Stimulated activated naive B cell treated with anti-CD40 and anti-IgM and Interleukin-4, amounts not matched to agents 10 μg/mL and 1 μg/mL and 100 μg/mL, for 72 hours (primary cell): ENCODE results near the gene MUC16.

Source experiments
- ATAC-seq, 2 donors: fragments of 150-1000 bp; cut with Tn5 transposase; replicated peaks; 2 replicates each; pipeline ENCODE4 v1.10.0; 2021; ENCODE audit warnings: moderate library complexity in 1 of 2
- DNase-seq: peaks from one replicate; pipeline ENCODE4 v3.0.0; 2021
- H3K27ac Mint-ChIP-seq: one replicate; pipeline ENCODE4 v1.8.0; 2022; ENCODE audit warnings: mild to moderate bottlenecking, mixed read lengths
- H3K27me3 Mint-ChIP-seq, 2 donors: one replicate each; pipeline ENCODE4 v1.8.0; 2022; ENCODE audit warnings: mixed read lengths in 2 of 2
- H3K36me3 Mint-ChIP-seq, 2 donors: one replicate each; pipeline ENCODE4 v1.8.0; 2022; ENCODE audit warnings: mixed read lengths in 2 of 2, mild to moderate bottlenecking in 1 of 2
- H3K4me1 Mint-ChIP-seq, 2 donors: one replicate each; pipeline ENCODE4 v1.8.0; 2022; ENCODE audit warnings: mixed read lengths in 2 of 2, mild to moderate bottlenecking in 1 of 2
- H3K4me3 Mint-ChIP-seq, 2 donors: one replicate each; pipeline ENCODE4 v1.8.0; 2022; ENCODE audit warnings: mild to moderate bottlenecking in 2 of 2, mixed read lengths in 2 of 2, moderate library complexity in 1 of 2
- H3K9me3 Mint-ChIP-seq, 2 donors: one replicate each; pipeline ENCODE4 v1.8.0; 2022; ENCODE audit warnings: mixed read lengths in 2 of 2, mild to moderate bottlenecking in 1 of 2

The MUC16 gene

DNA sequence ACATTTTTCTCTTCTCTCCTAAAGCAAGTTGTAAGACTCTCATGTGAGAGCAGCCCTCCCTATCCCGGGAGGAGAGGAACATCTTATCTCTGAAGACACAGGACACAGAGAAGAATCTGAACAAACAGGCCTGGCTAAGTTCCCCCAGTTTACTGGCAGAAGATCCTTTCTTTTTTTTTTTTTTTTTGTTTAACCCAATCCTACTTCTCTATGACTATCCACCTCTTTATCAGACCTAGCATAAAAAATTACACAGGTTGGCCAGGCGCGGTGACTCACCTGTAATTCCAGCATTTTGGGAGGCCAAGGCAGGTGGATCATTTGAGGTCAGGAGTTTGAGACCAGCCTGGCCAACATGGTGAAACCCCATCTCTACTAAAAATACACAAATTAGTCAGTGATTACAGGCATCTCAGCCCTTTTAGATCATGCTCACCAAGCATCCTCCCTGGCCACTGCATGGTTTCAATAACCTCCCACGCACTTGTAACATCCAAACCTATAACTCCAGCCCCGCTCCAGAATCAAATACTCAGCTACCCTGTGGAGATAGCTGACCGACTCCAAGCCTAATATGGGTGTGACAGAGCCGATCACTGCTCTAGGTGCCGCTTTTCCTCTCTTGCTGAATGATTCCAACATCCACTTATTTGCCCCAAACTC, 27.3 kb upstream of the MUC16 start:
- Mint-ChIP-seq H3K27ac (no peak overlapping the region), H3K9me3 (no peaks in the 10 kb centered on the region), H3K4me3 (no peak overlapping the region), H3K36me3 (no peaks in the 10 kb centered on the region), H3K4me1 (no peaks in the 10 kb centered on the region), H3K27me3 (peaks cover 0 to 6% of the 10 kb centered on the region in 2 donors)
- DNase-seq = no peak
- no peak for ATAC-seq

DNA sequence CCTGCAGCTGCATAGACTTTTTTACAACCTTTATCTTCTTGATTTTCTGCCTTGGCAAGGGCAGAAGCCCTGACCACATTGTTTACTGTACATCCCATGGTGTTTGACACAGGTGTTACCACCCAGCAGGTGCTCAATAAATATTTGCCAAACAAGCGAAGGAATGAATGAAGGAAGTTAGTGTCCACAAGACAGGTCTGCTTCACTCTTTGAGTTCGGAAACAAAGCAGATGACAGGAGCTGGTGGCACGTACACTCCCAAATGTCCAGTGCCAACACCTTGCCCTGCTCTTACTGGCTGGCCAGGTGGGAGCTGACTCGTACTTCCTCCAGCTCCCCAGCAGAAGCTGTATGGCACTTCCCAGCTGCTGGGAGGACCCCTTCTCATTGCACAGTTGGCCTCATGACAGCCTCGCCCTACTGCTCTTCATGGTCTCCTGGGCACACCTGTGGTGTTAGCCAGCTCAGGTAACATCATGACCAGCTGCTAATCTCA, 22.0 kb upstream of the MUC16 start:
- Mint-ChIP-seq H3K4me1 (no peaks in the 10 kb centered on the region), H3K27me3 (peaks cover 0 to 6% of the 10 kb centered on the region in 2 donors), H3K27ac (no peak overlapping the region), H3K9me3 (no peaks in the 10 kb centered on the region), H3K4me3 (no peak overlapping the region), H3K36me3 (no peaks in the 10 kb centered on the region)
- ATAC-seq (no peak), DNase-seq (no peak)

DNA sequence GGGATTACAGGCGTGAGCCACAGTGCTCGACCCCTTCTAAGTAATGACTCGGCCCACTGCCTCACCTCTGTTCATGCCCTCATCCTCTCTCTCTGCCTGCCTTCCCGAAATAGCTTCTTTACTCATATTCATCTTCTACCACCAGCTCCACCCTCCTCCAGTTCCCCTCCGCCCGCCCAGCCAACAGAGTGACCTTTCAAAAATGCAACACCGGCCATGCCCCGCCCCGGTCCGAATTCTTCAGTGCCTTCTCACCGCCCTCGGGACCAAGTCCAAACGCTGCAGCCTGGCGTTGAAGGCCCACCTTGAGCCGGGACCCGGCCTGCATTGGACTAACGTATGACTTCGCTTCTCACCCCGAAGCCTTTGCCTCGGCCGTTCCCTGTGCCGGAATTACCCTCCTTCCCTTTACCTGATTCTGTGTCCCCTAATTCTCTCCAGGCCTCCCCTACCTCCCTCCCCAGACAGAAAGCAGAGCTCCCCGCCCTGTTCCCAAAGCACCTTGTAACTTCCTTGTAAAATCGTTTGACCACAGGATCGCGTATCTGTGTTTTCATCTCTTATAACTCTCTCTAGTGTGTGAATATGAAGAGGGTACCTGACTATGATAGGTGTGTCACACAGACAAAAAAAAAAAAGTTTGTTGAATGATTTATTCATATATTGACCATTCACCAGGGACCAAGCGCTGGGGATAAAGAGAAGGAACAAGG, 8.1 kb upstream of the MUC16 start:
- Mint-ChIP-seq H3K27me3 (peaks cover 0 to 4% of the 10 kb centered on the region in 2 donors), H3K4me3 (no peak overlapping the region), H3K27ac (no peak overlapping the region), H3K9me3 (peaks cover 4 to 6% of the 10 kb centered on the region in 2 donors), H3K4me1 (no peaks in the 10 kb centered on the region), H3K36me3 (peaks cover 0 to 2% of the 10 kb centered on the region in 2 donors)
- DNase-seq (no peak), ATAC-seq (no peak)

DNA sequence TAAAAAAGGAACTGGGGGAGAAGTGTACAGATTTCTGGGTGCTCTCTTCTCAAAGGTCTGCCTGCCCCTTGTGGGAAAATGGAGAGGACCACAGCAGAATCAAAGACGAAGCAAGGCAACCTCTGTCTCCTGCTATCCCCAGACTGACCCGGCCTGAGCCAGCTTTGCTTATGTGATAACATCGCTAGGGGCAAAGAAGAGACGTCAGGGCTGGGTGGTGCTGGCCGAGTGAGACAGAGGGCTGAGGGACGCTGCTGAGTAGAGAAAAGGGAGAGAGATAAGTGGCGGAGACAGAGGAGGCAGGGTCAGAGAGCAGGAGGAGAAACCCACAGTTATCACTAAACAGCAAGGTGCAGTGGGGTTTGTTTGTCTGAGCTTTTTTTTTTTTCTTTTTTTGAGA, 4.6 kb upstream of the MUC16 start:
- DNase-seq = no peak
- H3K27ac Mint-ChIP-seq = no peak overlapping the region
- no peak for ATAC-seq
- peaks cover 0 to 2% of the 10 kb centered on the region in 2 donors for H3K36me3 Mint-ChIP-seq
- H3K4me1 Mint-ChIP-seq = no peaks in the 10 kb centered on the region
- H3K27me3 Mint-ChIP-seq = peaks cover 8 to 13% of the 10 kb centered on the region in 2 donors
- H3K4me3 Mint-ChIP-seq = no peak overlapping the region
- H3K9me3 Mint-ChIP-seq = peaks cover 4 to 6% of the 10 kb centered on the region in 2 donors

DNA sequence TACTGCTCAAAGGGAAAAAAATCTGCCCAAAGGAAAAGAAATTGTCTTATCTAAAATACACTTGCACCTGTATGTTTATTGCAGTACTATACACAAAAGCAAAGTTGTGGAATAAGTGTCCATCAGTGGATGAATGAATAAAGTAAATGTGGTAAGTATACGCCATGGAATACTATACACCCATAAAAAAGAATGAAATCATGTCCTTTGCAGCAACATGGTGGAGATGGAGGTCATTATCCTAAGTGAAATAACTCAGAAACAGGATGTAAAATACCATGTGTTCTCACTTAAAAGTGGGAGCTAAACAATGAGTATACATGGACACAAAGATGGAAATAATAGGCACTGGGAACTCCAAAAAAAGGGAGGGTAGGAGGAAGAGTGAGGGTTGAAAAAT, 3.8 kb upstream of the MUC16 start:
- Mint-ChIP-seq H3K4me3 (no peak overlapping the region), H3K27ac (no peak overlapping the region), H3K4me1 (no peaks in the 10 kb centered on the region), H3K36me3 (peaks cover 0 to 2% of the 10 kb centered on the region in 2 donors), H3K9me3 (peaks cover 4 to 6% of the 10 kb centered on the region in 2 donors), H3K27me3 (peaks cover 13 to 14% of the 10 kb centered on the region in 2 donors)
- DNase-seq = no peak
- ATAC-seq = no peak

DNA sequence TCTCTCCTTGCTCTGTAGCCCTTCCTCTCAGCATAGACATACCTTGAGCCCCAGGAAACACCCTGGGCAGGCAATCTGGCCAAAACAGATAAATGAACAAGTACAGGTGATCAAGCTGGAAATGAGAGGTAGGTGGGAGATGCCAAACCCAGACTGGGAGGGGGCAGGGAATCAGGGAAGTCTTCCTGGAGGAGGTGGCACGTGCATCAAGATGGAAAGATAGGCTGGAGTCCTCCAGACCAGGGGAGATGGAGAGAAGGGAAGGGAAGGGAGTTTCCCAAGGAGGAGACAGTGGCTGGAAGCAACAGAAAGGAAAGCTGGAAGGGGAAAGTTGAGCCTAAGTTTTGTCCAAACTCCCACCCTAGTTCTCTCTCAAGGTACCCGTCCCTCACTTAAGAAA, 1.7 kb upstream of the MUC16 start:
- H3K9me3 Mint-ChIP-seq = peaks cover 4 to 6% of the 10 kb centered on the region in 2 donors
- ATAC-seq (no peak), DNase-seq (no peak)
- H3K4me3 Mint-ChIP-seq = no peak overlapping the region
- peaks cover 13 to 14% of the 10 kb centered on the region in 2 donors for H3K27me3 Mint-ChIP-seq
- H3K4me1 Mint-ChIP-seq = no peaks in the 10 kb centered on the region
- no peak overlapping the region for H3K27ac Mint-ChIP-seq
- peaks cover 0 to 2% of the 10 kb centered on the region in 2 donors for H3K36me3 Mint-ChIP-seq

DNA sequence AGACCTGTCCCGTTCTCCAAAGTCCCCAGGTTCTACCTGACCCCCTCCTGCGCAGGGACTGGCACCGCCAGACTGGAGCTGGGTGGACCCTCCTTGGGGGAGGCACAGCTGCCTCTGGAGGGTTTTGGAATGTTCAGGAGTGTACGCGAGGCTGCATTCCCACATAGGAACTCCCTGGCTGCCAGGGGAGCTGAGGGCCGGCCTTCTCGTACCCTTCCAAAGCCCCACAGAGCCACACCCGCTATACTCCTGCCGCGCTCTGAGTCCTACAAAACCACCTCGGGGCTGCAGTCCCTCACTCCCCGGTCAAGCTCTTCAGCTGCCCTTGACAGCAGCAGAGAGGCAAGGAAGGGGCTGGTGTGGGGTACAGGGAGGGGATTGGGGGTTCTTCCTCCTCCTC, 484 bp upstream of the MUC16 start:
- Mint-ChIP-seq H3K9me3 (peaks cover 4 to 6% of the 10 kb centered on the region in 2 donors), H3K27ac (no peak overlapping the region), H3K27me3 (peaks cover 13 to 14% of the 10 kb centered on the region in 2 donors), H3K36me3 (peaks cover 0 to 2% of the 10 kb centered on the region in 2 donors), H3K4me1 (no peaks in the 10 kb centered on the region), H3K4me3 (no peak overlapping the region)
- ATAC-seq = no peak
- DNase-seq = no peak

DNA sequence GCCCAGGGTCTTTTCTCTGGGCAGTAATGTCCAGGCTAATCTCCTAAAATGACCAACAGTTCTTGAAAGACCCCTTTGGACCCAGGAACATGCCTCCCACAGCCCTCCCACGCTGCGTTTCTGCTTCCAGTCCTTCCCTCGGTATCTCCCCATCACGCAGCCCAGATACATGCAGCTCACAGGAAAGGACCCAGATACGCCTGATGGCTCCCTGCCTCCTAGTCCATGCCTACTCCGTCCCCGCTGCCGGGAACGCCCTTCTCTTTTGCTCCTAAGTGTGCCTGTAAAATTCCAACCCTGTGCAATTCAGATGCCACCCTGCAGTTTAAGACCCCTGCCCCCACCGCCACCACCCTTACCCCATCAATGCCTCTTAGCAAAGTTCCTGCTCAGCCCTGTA, 778 bp downstream of the MUC16 start:
- Mint-ChIP-seq H3K27ac (no peak overlapping the region), H3K9me3 (peaks cover 4 to 5% of the 10 kb centered on the region in 2 donors), H3K4me3 (no peak overlapping the region), H3K27me3 (peaks cover 10 to 13% of the 10 kb centered on the region in 2 donors), H3K4me1 (no peaks in the 10 kb centered on the region), H3K36me3 (no peaks in the 10 kb centered on the region)
- DNase-seq (no peak), ATAC-seq (no peak)

DNA sequence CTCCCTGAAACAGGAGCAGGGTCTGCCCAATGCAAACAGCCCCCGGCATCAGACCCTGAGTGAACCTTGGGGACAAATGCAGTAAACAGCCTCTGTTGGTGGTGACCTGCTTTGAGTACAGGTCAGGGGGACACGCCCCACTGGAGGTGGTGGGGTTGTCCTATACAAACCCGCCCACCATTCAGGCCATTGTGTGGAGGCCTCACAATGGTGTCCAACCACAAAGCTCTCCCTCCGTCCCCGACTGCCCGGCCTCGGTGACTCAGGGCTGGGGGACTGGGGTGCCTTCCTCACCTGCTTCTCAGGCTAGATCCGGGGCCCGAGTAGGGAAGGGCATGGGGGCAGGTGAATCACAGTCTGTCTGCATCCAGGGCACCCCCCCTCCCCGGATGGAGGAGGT, 1.5 kb downstream of the MUC16 start:
- H3K36me3 Mint-ChIP-seq = no peaks in the 10 kb centered on the region
- DNase-seq (no peak), ATAC-seq (no peak)
- H3K9me3 Mint-ChIP-seq = peaks cover 0 to 2% of the 10 kb centered on the region in 2 donors
- no peak overlapping the region for H3K27ac Mint-ChIP-seq
- H3K4me1 Mint-ChIP-seq = no peaks in the 10 kb centered on the region
- H3K4me3 Mint-ChIP-seq = no peak overlapping the region
- peaks cover 10 to 13% of the 10 kb centered on the region in 2 donors for H3K27me3 Mint-ChIP-seq

DNA sequence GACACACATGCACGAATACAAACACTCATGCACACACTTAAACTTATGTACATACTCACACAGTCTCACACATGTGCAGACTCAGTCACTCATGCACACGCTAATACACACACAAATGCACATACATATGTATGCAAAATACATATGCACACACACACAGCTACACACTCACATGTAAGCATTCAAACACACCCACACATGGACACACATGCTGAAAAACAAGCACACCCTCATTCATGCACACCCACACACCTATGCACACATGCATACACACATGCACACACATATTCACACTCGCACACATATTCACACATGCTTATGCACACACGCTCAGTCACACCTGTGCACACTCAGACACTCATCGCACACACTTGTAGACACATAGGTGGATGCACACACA, 9.3 kb downstream of the MUC16 start:
- DNase-seq (no peak), ATAC-seq (no peak)
- no peak overlapping the region for H3K4me3 Mint-ChIP-seq
- no peak overlapping the region for H3K27ac Mint-ChIP-seq
- no peaks in the 10 kb centered on the region for H3K36me3 Mint-ChIP-seq
- no peaks in the 10 kb centered on the region for H3K4me1 Mint-ChIP-seq
- peaks cover 11 to 13% of the 10 kb centered on the region in 2 donors for H3K9me3 Mint-ChIP-seq
- H3K27me3 Mint-ChIP-seq = peaks cover 14 to 22% of the 10 kb centered on the region in 2 donors

DNA sequence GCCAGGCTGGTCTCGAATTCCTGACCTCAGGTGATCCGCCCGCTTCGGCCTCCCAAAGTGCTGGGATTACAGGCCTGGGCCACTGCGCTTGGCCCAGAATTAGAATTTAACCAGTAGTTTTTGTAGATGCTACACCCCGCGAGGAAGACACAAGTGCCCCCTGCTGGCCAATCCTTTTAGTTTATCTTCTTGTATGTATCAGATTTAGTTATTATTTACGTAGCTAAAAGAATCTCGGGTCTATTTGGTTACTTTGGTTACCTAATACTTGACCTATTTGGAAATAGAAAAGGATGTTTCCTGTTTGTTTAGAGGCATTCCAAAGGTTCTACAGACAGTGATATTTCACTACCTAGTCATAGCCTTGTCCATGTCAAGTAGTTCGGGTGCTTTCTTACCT, 22.0 kb downstream of the MUC16 start:
- DNase-seq = no peak
- H3K9me3 Mint-ChIP-seq = peaks cover 0 to 2% of the 10 kb centered on the region in 2 donors
- no peaks in the 10 kb centered on the region for H3K4me1 Mint-ChIP-seq
- H3K36me3 Mint-ChIP-seq = no peaks in the 10 kb centered on the region
- H3K27me3 Mint-ChIP-seq = no peaks in the 10 kb centered on the region
- H3K27ac Mint-ChIP-seq = no peak overlapping the region
- ATAC-seq = no peak
- H3K4me3 Mint-ChIP-seq = no peak overlapping the region

DNA sequence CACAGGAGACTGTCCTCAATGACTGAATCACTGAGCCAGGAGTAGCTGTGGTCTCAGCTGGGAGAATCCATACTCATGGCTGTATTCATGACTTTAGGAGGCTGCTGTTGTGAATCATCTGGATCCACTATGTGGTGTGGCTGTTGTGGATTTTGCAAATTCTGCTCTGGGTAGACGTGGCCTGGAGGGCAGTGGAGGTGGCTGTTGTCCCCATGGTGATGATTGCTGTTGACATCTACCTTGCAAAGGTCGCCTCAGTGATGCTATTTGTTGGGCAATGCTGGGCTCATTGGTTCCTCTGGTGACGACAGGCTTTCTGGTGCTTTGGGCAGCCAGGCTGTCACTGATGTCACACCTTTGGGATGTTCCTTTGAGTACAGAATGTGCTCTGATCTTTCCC, 23.9 kb downstream of the MUC16 start:
- no peaks in the 10 kb centered on the region for H3K27me3 Mint-ChIP-seq
- H3K4me1 Mint-ChIP-seq = no peaks in the 10 kb centered on the region
- no peak overlapping the region for H3K4me3 Mint-ChIP-seq
- ATAC-seq = no peak
- H3K9me3 Mint-ChIP-seq = peaks cover 2 to 8% of the 10 kb centered on the region in 2 donors
- no peak for DNase-seq
- no peak overlapping the region for H3K27ac Mint-ChIP-seq
- H3K36me3 Mint-ChIP-seq = no peaks in the 10 kb centered on the region

DNA sequence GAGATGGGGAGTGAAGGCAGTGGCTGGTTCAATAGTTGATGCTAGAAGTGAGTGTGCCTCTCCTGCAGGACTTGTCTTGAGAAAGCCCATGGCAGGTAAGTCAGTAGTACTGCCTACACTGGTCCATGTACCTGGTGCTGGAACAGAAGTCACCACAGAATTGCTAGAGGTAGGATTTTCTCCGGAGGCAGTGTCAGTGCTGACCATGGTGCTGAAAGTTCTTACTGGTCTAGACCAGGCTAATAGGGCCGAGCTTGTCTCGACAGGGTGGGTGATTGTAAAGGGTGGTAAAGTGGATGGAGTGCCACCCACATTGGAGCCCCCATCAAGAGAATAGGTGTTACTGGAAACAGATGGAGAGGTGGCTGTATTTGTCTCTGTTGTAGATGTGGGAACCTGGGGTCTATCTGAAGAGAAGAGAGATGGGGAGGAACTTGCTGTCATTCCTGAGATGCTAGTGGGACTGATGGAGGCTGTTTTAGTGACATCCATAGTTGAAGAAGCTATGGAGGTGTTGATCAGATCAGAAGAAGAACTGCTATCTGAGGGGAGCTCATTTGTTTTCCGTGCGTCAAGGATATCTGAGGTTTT, 36.6 kb downstream of the MUC16 start:
- no peak for ATAC-seq
- H3K27ac Mint-ChIP-seq = no peak overlapping the region
- H3K9me3 Mint-ChIP-seq = peaks cover 14 to 20% of the 10 kb centered on the region in 2 donors
- H3K4me3 Mint-ChIP-seq = no peak overlapping the region
- H3K4me1 Mint-ChIP-seq = no peaks in the 10 kb centered on the region
- DNase-seq = no peak
- H3K36me3 Mint-ChIP-seq = peaks cover 0 to 1% of the 10 kb centered on the region in 2 donors
- H3K27me3 Mint-ChIP-seq = peaks cover 7 to 15% of the 10 kb centered on the region in 2 donors

DNA sequence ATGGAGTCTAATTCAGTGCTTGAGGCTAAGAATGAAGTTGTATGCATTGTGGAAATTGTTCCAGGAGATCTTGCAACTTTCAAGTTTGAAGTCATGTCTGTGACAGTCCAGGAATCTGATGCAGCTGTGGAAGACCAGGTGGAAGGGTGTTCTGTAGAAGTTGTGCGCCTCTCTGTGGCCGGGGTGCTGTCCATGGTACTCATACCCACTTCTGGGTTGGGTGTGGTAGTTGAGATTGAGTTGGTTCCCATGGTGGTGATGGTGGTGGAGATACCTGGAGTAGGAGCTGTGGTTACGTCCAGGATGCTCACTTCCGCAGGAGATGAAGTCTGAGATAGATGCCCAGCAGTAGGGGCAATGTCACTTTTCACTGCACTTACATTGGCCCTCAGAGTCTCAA, 44.3 kb downstream of the MUC16 start:
- Mint-ChIP-seq H3K4me1 (no peaks in the 10 kb centered on the region), H3K36me3 (no peaks in the 10 kb centered on the region), H3K9me3 (peaks cover 0 to 4% of the 10 kb centered on the region in 2 donors), H3K4me3 (no peak overlapping the region), H3K27me3 (peaks cover 0 to 7% of the 10 kb centered on the region in 2 donors), H3K27ac (no peak overlapping the region)
- no peak for DNase-seq
- no peak for ATAC-seq
